MCF 10A (cell line): ENCODE results near the gene PKIB. TPM values are rescaled to one million over a fixed set of nuclear protein-coding genes. Genes with fewer than 3 reads are reported as not detected.

Experiments used
- BruUV-seq: library from RNA; stranded (reverse); fragments of 400-500 nt; replicated peaks from 2 replicates; lab custom pipeline; 2021; lab: Mats Ljungman, UMichigan
- CTCF ChIA-PET: fragments of 300-600 bp; sonication (Branson Sonifier 250); formaldehyde crosslinking; extraction: SDS; loops from one replicate; lab custom pipeline; 2021; ENCODE audit warnings: antibody characterized with exemption, inconsistent platforms; lab: Yijun Ruan, JAX
- POLR2A ChIA-PET: fragments of 300-600, 350-650 bp; sonication (Branson Sonifier 250); formaldehyde crosslinking; extraction: SDS; loops from one replicate; lab custom pipeline; 2020; ENCODE audit warnings: antibody characterized with exemption, inconsistent platforms; lab: Yijun Ruan, JAX
- DNase-seq: peaks from one replicate; pipeline ENCODE4 v3.0.0-alpha.2; 2018; ENCODE audit not compliant: unreplicated experiment
- H3K27ac Mint-ChIP-seq: one replicate; pipeline ENCODE4 v1.8.0; 2022; ENCODE audit warnings: mild to moderate bottlenecking, low read depth, mixed read lengths; ENCODE audit not compliant: unreplicated experiment
- H3K27me3 Mint-ChIP-seq: one replicate; pipeline ENCODE4 v1.8.0; 2022; ENCODE audit warnings: mixed read lengths; ENCODE audit not compliant: insufficient read depth, unreplicated experiment
- H3K36me3 Mint-ChIP-seq: one replicate; pipeline ENCODE4 v1.8.0; 2022; ENCODE audit warnings: mild to moderate bottlenecking, moderate library complexity, mixed read lengths; ENCODE audit not compliant: insufficient read depth, unreplicated experiment
- H3K4me1 Mint-ChIP-seq: one replicate; pipeline ENCODE4 v1.8.0; 2022; ENCODE audit warnings: mixed read lengths; ENCODE audit not compliant: insufficient read depth, unreplicated experiment
- H3K4me3 Mint-ChIP-seq: one replicate; pipeline ENCODE4 v1.8.0; 2022; ENCODE audit warnings: mild to moderate bottlenecking, moderate library complexity, mixed read lengths; ENCODE audit not compliant: unreplicated experiment
- H3K9me3 Mint-ChIP-seq: one replicate; pipeline ENCODE4 v1.8.0; 2022; ENCODE audit warnings: mixed read lengths; ENCODE audit not compliant: unreplicated experiment
- CTCF ChIP-seq: fragments of 200-600 bp; IDR thresholded peaks from one replicate; pipeline ENCODE4 v1.8.0; 2022; ENCODE audit warnings: antibody characterized with exemption, mild to moderate bottlenecking; ENCODE audit not compliant: unreplicated experiment
- intact Hi-C: fragments of 100-400 bp; cut with micrococcal nuclease; formaldehyde crosslinking; loops from 2 replicates; pipeline ENCODE4 v1.14.1; 2022
- total RNA-seq: library from RNA; stranded (reverse); gene quantifications from 2 replicates; pipeline ENCODE4 v1.2.3, GENCODE V29; 2022

PKIB gene
- total RNA-seq, 1 experiment from 2014 or later: 6.0 TPM

GRCh38 chr6:122616877-122617276, 6.7 kb downstream of the PKIB start:
- H3K27ac Mint-ChIP-seq: no peak overlapping the region
- no peak overlapping the region for H3K4me3 Mint-ChIP-seq

GRCh38 chr6:122619309-122619708, 9.1 kb downstream of the PKIB start:
- peaks cover 5% of the 10 kb centered on the region for H3K36me3 Mint-ChIP-seq
- BruUV-seq: no TSS peak
- H3K9me3 Mint-ChIP-seq: peaks cover 5% of the 10 kb centered on the region
- H3K4me3 Mint-ChIP-seq: no peak overlapping the region
- TF ChIP-seq CTCF: no peak
- intact Hi-C loops: no loop called here
- CTCF ChIA-PET: interaction anchor here (1.1 kb wide), 1 partner anchor 9 kb away, joined by 6 read pairs; the partner anchor contains the start of gene PKIB
- POLR2A ChIA-PET: no interaction called here
- no peak for DNase-seq
- no peaks in the 10 kb centered on the region for H3K27me3 Mint-ChIP-seq
- H3K4me1 Mint-ChIP-seq: peaks cover 13% of the 10 kb centered on the region
- no peak overlapping the region for H3K27ac Mint-ChIP-seq

More at GRCh38 chr6:122616877-122617276, 6.7 kb downstream of the PKIB start:
- no peak for DNase-seq
- ChIA-PET CTCF (interaction anchor here (0.7 to 1.0 kb wide), 2 partner anchors 14 to 37 kb away, joined by 3 read pairs; no protein-coding TSS in a partner anchor), POLR2A (no interaction called here)
- Mint-ChIP-seq H3K27me3 (no peaks in the 10 kb centered on the region), H3K36me3 (peaks cover 5% of the 10 kb centered on the region), H3K9me3 (peaks cover 5% of the 10 kb centered on the region), H3K4me1 (peaks cover 13% of the 10 kb centered on the region)
- BruUV-seq: no TSS peak
- intact Hi-C loops: no loop called here
- TF ChIP-seq CTCF: no peak

GRCh38 chr6:122620428-122620827, 10.2 kb downstream of the PKIB start:
- H3K4me1 Mint-ChIP-seq: peaks cover 13% of the 10 kb centered on the region
- peaks cover 5% of the 10 kb centered on the region for H3K36me3 Mint-ChIP-seq
- TF ChIP-seq CTCF: no peak
- CTCF ChIA-PET: interaction anchor here (0.5 to 1.5 kb wide), 3 partner anchors 10 to 108 kb away, joined by 4 to 6 read pairs (median 5); partner anchors contain the start of gene PKIB
- no peak overlapping the region for H3K27ac Mint-ChIP-seq
- no peaks in the 10 kb centered on the region for H3K27me3 Mint-ChIP-seq
- POLR2A ChIA-PET: interaction anchor here (0.6 to 1.4 kb wide), 4 partner anchors 10 to 1101 kb away, joined by 3 to 4 read pairs (median 3); partner anchors contain the start of genes PKIB and SERINC1
- no TSS peak for BruUV-seq
- no peak overlapping the region for H3K4me3 Mint-ChIP-seq
- DNase-seq: no peak
- intact Hi-C loops: no loop called here
- peaks cover 1% of the 10 kb centered on the region for H3K9me3 Mint-ChIP-seq

- Mint-ChIP-seq H3K36me3 (peaks cover 4% of the 10 kb centered on the region), H3K4me3 (no peak overlapping the region), H3K9me3 (no peaks in the 10 kb centered on the region), H3K4me1 (peaks cover 13% of the 10 kb centered on the region), H3K27ac (no peak overlapping the region), H3K27me3 (no peaks in the 10 kb centered on the region)
- no TSS peak for BruUV-seq
- no peak for TF ChIP-seq CTCF
- intact Hi-C loops: no loop called here
- CTCF ChIA-PET: interaction anchor here (1.3 to 1.5 kb wide), 2 partner anchors 11 to 107 kb away, joined by 4 to 6 read pairs; partner anchors contain the start of gene PKIB
- POLR2A ChIA-PET: interaction anchor here (0.6 to 1.4 kb wide), 4 partner anchors 10 to 1101 kb away, joined by 3 to 4 read pairs (median 3); partner anchors contain the start of genes PKIB and SERINC1
- DNase-seq: peak; percentile 41
These were observed 10.7 kb downstream of the PKIB start for GRCh38 chr6:122620902-122621301.
